ENCODE results near the gene C2CD2. TPM values are rescaled to one million over a fixed set of nuclear protein-coding genes. Genes with fewer than 3 reads are reported as not detected.

C2CD2 gene
- total RNA-seq, 1 donor from 2014 or later = 20.5 TPM

DNA sequence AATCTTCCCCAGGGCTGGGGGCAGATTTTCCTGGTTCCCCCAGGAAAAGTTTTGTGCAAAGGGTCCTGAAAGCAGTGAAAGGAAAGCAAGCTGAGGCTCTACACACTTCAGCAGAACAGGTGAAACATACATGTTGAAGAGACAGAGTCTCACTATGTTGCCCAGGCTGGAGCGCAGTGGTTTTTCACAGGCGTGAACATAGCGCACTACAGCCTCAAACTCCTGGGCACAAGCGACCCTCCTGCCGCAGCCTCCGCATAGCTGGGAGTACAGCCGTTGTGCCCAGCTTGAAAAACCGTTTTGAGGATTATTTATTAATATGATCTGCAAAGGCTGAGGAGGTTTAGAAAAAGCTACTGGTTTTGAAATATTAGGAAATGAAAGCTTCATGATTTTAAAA, 86.5 kb downstream of the C2CD2 start:
- Mint-ChIP-seq H3K27ac (no peak overlapping the region), H3K27me3 (no peaks in the 10 kb centered on the region), H3K36me3 (peaks cover 8% of the 10 kb centered on the region), H3K9me3 (no peaks in the 10 kb centered on the region), H3K4me1 (ENCODE audit: unreplicated experiment) (peaks cover 5% of the 10 kb centered on the region), H3K4me3 (no peak overlapping the region)
- no peak for DNase-seq (ENCODE audit: extremely low spot score, unreplicated experiment)
- TF ChIP-seq, protein P1, sequence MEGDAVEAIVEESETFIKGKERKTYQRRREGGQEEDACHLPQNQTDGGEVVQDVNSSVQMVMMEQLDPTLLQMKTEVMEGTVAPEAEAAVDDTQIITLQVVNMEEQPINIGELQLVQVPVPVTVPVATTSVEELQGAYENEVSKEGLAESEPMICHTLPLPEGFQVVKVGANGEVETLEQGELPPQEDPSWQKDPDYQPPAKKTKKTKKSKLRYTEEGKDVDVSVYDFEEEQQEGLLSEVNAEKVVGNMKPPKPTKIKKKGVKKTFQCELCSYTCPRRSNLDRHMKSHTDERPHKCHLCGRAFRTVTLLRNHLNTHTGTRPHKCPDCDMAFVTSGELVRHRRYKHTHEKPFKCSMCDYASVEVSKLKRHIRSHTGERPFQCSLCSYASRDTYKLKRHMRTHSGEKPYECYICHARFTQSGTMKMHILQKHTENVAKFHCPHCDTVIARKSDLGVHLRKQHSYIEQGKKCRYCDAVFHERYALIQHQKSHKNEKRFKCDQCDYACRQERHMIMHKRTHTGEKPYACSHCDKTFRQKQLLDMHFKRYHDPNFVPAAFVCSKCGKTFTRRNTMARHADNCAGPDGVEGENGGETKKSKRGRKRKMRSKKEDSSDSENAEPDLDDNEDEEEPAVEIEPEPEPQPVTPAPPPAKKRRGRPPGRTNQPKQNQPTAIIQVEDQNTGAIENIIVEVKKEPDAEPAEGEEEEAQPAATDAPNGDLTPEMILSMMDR (conservative IDR thresholded peaks at IDR 0.05) = no peak

DNA sequence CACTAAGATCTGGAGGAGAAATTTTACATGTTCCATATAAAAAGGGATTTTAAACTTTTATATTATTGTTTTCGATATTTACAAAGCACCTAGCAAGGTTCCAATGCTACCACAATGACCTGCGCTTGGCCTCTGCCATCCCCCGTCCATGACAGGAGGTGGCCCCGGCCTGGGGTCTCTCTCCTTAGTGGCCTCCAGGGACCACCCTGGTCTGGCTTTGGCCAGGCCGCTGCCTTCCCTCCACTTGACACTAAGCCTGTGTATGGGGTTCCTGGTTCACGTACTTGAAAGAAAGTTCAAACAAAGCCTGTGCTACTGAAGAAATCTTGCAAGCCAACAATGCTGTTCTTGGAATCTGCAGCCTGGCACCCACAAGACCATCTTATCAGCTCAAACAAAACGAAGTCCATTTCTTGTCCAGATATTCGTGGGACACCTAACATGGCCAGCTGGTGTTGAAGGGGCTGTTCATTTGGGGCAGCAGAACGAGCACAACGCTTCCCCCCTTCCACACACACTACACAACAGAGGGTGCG, 87.5 kb downstream of the C2CD2 start:
- Mint-ChIP-seq H3K27me3 (no peaks in the 10 kb centered on the region), H3K4me3 (no peak overlapping the region), H3K9me3 (no peaks in the 10 kb centered on the region), H3K36me3 (peaks cover 6% of the 10 kb centered on the region), H3K27ac (no peak overlapping the region), H3K4me1 (ENCODE audit: unreplicated experiment) (peaks cover 8% of the 10 kb centered on the region)
- DNase-seq (ENCODE audit: extremely low spot score, unreplicated experiment) = no peak
- TF ChIP-seq, protein P1 (conservative IDR thresholded peaks at IDR 0.05) = no peak

- Mint-ChIP-seq H3K4me3 (no peak overlapping the region), H3K9me3 (no peaks in the 10 kb centered on the region), H3K4me1 (ENCODE audit: unreplicated experiment) (peaks cover 9% of the 10 kb centered on the region), H3K27ac (no peak overlapping the region), H3K36me3 (peaks cover 6% of the 10 kb centered on the region), H3K27me3 (no peaks in the 10 kb centered on the region)
- no peak for DNase-seq (ENCODE audit: extremely low spot score, unreplicated experiment)
- TF ChIP-seq, protein P1 (conservative IDR thresholded peaks at IDR 0.05) = no peak
These were observed 88.6 kb downstream of the C2CD2 start for GRCh38 chr21:41865002-41865777.

DNA sequence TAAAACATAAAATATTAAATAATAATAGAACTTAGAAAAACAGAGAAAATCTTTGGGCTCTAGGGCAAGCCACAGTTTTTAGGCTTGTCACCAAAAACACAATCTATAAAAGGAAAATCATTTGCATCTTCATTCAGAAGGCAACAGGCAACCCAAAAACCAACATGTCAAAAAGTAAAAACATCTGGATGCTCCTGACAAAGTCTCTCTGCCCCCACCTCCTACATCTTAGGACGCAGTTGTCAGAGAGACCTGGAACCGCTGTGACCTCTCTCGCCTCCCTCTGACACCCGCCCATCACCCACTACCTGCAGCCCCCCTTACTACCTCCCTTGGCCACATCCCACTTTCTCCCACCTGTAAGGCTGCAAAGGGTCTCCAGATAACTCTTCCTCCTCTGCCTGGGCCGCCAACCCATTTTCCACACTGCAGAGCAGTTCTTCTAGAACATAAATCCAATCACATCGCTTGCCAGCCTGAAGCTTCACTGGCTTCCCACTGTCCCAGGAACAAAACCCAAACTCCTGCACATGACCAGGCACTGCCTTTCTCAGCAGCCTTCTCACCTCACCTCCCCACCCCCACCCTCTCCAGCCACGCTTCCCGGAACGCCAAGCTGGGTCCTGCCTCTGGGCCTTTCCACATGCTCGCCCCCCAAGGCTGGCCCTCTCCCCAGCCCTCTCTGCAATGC, 89.4 kb downstream of the C2CD2 start:
- Mint-ChIP-seq H3K4me1 (ENCODE audit: unreplicated experiment) (peaks cover 9% of the 10 kb centered on the region), H3K9me3 (no peaks in the 10 kb centered on the region), H3K27ac (no peak overlapping the region), H3K27me3 (no peaks in the 10 kb centered on the region), H3K36me3 (peaks cover 3% of the 10 kb centered on the region), H3K4me3 (no peak overlapping the region)
- no peak for DNase-seq (ENCODE audit: extremely low spot score, unreplicated experiment)
- TF ChIP-seq, protein P1 (conservative IDR thresholded peaks at IDR 0.05) = no peak

GRCh38 chr21:41863439-41863740, 90.4 kb downstream of the C2CD2 start:
- H3K27me3 Mint-ChIP-seq = no peaks in the 10 kb centered on the region
- no peak overlapping the region for H3K27ac Mint-ChIP-seq
- H3K4me1 Mint-ChIP-seq (ENCODE audit: unreplicated experiment) = peaks cover 8% of the 10 kb centered on the region
- peaks cover 3% of the 10 kb centered on the region for H3K36me3 Mint-ChIP-seq
- no peak for DNase-seq (ENCODE audit: extremely low spot score, unreplicated experiment)
- no peak overlapping the region for H3K4me3 Mint-ChIP-seq
- TF ChIP-seq, protein P1 (conservative IDR thresholded peaks at IDR 0.05) = no peak
- no peaks in the 10 kb centered on the region for H3K9me3 Mint-ChIP-seq

Measured in type B pancreatic cell (in vitro differentiated cells).